Transverse colon (tissue), 4 donors: ENCODE results near the gene TMEM181. TPM values are rescaled to one million over a fixed set of nuclear protein-coding genes. Genes with fewer than 3 reads are reported as not detected.
"Not testable (repeated sequence)": the region's sequence is repeated elsewhere in the genome, so short reads cannot be mapped to it uniquely, and the experiment has no call there.

Experiments used
- DNase-seq: peaks from one replicate; pipeline ENCODE4 v3.0.0-alpha.2; 2019
- H3K27ac ChIP-seq, 4 donors: fragments of 200-600 bp; sonication (generic); 2 replicates each; pipeline ENCODE4 v1.5.1; 2016 to 2018; ENCODE audit warnings: inconsistent platforms in 4 of 4
- H3K27me3 ChIP-seq: fragments of 200-600 bp; sonication (generic); 2 replicates; pipeline ENCODE4 v1.5.1; 2017; ENCODE audit warnings: inconsistent platforms
- H3K36me3 ChIP-seq, 4 donors: fragments of 200-600 bp; sonication (generic); 2 replicates each; pipeline ENCODE4 v1.5.1; 2017 to 2019; ENCODE audit warnings: inconsistent platforms in 4 of 4
- H3K4me1 ChIP-seq, 4 donors: fragments of 200-600 bp; sonication (generic); 2 replicates each; pipeline ENCODE4 v1.5.1; 2017 to 2020; ENCODE audit warnings: inconsistent platforms in 4 of 4
- H3K4me3 ChIP-seq, 4 donors: fragments of 200-600 bp; sonication (generic); 1 replicate in 1 of 4; 2 replicates in 3 of 4; pipeline versions ENCODE4 v1.5.1 to v1.6.1; 2017 to 2019; ENCODE audit warnings: inconsistent platforms in 4 of 4
- H3K9me3 ChIP-seq, 2 donors: fragments of 200-600 bp; sonication (generic); 2 replicates each; pipeline ENCODE4 v1.5.1; 2017 to 2019; ENCODE audit warnings: inconsistent platforms in 2 of 2
- EP300 ChIP-seq: sonication (generic); formaldehyde crosslinking; IDR thresholded peaks from one replicate; pipeline ENCODE4 v1.6.1; 2017; ENCODE audit warnings: antibody characterized with exemption, low read depth
- POLR2A ChIP-seq: fragments of 450-650 bp; IDR thresholded peaks from one replicate; pipeline ENCODE4 v1.6.1; 2016; ENCODE audit warnings: antibody characterized with exemption, mild to moderate bottlenecking, moderate library complexity
- POLR2AphosphoS5 ChIP-seq, 3 donors: sonication (generic); formaldehyde crosslinking; IDR thresholded peaks; one replicate each; pipeline ENCODE4 v1.6.1; 2016; ENCODE audit warnings: antibody characterized with exemption in 3 of 3
- WGBS, 2 donors: methylation state at CpG; one replicate each; pipeline ENCODE4 v1.1.5; 2018; ENCODE audit warnings: low coverage in 1 of 2; 5-methylcytosine and 5-hydroxymethylcytosine counted together
- in situ Hi-C, 4 donors: fragments of 200-750 bp; cut with MboI; loops; one replicate each; pipeline versions ENCODE4 v1.15.0 to v1.15.1; 2017; ENCODE audit warnings: low sequenced_read_pairs in 3 of 4, low pct_ligation_motif_present in 1 of 4, low pct_unique_long_range_greater_than_20kb in 1 of 4
- intact Hi-C: fragments of 100-400 bp; cut with DNase I; formaldehyde crosslinking; loops from one replicate; pipeline ENCODE4 v1.15.1; 2023; ENCODE audit warnings: low total_unique reads
- total RNA-seq, 4 donors: library from RNA; depleted of rRNA; stranded (reverse); fragments of >200 nt; gene quantifications; one replicate each; pipeline ENCODE4 v1.1.0, GENCODE V29; 2016
- TF ChIP-seq, protein P1 (sequence below), 5 experiments: fragments of 200-600 bp in 3 of 5; fragments of 450-650 bp in 2 of 5; sonication (generic) in 3 of 5; IDR thresholded peaks; 1 replicate in 2 of 5; 2 replicates in 3 of 5; pipeline ENCODE4 v1.5.1; 2016 to 2017; ENCODE audit warnings: antibody characterized with exemption in 5 of 5, inconsistent platforms in 3 of 5, mild to moderate bottlenecking in 2 of 5, moderate library complexity in 1 of 5

The TMEM181 gene
- total RNA-seq, 4 donors from 2014 or later, result 15.7 to 41.3 (median 34.2) TPM

DNA sequence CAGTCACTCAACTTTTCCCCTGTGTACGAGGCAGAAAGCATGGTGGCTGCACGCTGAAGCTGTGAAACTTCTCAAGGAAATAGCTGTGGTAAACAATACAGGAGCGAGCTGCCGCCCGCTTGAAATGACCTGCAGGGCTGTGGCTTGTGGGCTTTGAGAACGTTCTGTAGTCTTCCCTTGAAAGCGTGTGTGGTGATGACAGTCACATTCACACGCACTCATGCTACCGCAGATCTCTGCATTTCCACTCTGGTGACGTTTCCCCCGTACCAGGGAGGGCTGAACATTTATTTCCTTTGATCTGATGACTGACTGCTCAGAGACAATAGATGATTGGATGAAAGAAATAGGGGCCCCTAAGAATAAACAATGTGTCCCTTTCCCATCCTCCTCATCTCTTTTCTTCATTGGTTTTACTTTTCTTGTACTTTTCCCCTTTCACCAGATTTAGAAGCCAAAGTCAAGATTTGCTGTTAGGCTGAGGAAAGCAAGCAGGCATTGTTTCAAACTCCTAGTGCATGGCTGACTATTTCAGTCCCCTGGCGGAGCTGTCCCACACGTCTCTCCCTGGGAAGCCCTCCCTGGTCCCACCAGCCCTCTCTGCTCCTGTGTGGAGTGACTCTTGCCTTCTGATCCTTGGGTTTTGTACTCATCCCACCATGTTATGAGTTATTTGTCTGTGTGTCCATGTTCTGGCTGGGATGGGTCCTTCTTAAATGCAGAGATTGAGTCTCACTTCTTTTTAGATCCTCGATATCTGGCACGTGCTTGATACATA lies 93.9 kb downstream of the TMEM181 start:
- in situ Hi-C loops (no loop called here), intact Hi-C loops (no loop called here)
- Histone ChIP-seq H3K9me3 (no peaks in the 10 kb centered on the region), H3K27ac (peak overlapping the region; percentile 78 to 85 (median 81)), H3K27me3 (no peaks in the 10 kb centered on the region), H3K4me1 (peaks cover 0 to 25% (median 6%) of the 10 kb centered on the region in 4 donors), H3K4me3 (no peak overlapping the region), H3K36me3 (no peaks in the 10 kb centered on the region)
- WGBS, 2 donors, result 61 to 66% methylated on average over 5 to 15 of the region's 15 CpGs
- peak; percentile 98 for TF ChIP-seq EP300
- TF ChIP-seq, protein P1, sequence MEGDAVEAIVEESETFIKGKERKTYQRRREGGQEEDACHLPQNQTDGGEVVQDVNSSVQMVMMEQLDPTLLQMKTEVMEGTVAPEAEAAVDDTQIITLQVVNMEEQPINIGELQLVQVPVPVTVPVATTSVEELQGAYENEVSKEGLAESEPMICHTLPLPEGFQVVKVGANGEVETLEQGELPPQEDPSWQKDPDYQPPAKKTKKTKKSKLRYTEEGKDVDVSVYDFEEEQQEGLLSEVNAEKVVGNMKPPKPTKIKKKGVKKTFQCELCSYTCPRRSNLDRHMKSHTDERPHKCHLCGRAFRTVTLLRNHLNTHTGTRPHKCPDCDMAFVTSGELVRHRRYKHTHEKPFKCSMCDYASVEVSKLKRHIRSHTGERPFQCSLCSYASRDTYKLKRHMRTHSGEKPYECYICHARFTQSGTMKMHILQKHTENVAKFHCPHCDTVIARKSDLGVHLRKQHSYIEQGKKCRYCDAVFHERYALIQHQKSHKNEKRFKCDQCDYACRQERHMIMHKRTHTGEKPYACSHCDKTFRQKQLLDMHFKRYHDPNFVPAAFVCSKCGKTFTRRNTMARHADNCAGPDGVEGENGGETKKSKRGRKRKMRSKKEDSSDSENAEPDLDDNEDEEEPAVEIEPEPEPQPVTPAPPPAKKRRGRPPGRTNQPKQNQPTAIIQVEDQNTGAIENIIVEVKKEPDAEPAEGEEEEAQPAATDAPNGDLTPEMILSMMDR (IDR thresholded peaks at IDR 0.05), result no peak
- peak in 2 of 3 donors; percentile 11 to 43 for TF ChIP-seq POLR2AphosphoS5 (IDR thresholded peaks at IDR 0.05)
- TF ChIP-seq POLR2A, result no peak
- peak; percentile 74 for DNase-seq

DNA sequence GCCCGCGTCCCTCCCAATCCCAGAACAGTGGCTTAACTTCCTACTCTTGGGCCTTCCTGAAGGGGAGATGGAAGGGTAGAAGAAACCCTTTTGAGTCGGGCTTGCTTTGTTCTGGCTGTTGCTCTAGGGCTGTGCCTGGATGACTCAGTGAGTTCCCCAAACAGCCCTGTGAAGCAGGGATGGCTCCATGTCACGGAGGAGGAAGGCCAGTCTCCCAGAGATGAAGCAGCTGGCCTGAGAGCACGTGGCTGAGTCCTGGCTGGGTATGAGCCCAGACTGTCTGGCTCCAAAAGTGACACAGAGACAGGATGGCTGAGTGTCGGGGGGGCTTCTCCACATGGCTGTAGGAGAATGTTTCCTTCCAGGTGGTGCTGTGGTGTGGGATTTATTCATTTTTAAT lies 94.6 kb downstream of the TMEM181 start:
- DNase-seq, result peak; percentile 67
- Histone ChIP-seq H3K4me1 (peaks cover 0 to 25% (median 6%) of the 10 kb centered on the region in 4 donors), H3K4me3 (no peak overlapping the region), H3K27me3 (no peaks in the 10 kb centered on the region), H3K9me3 (no peaks in the 10 kb centered on the region), H3K27ac (peak overlapping the region; percentile 78 to 85 (median 81)), H3K36me3 (no peaks in the 10 kb centered on the region)
- 58% methylated on average over 6 of the region's 6 CpGs; no CpG with 5 or more reads in 1 of the 2 donors for WGBS, 2 donors
- intact Hi-C loops, result no loop called here
- no peak for TF ChIP-seq POLR2A
- TF ChIP-seq EP300, result no peak
- TF ChIP-seq, protein P1 (IDR thresholded peaks at IDR 0.05), result no peak
- peak; percentile 76 to 92 (median 81) for TF ChIP-seq POLR2AphosphoS5 (IDR thresholded peaks at IDR 0.05)
- in situ Hi-C loops, result no loop called here

DNA sequence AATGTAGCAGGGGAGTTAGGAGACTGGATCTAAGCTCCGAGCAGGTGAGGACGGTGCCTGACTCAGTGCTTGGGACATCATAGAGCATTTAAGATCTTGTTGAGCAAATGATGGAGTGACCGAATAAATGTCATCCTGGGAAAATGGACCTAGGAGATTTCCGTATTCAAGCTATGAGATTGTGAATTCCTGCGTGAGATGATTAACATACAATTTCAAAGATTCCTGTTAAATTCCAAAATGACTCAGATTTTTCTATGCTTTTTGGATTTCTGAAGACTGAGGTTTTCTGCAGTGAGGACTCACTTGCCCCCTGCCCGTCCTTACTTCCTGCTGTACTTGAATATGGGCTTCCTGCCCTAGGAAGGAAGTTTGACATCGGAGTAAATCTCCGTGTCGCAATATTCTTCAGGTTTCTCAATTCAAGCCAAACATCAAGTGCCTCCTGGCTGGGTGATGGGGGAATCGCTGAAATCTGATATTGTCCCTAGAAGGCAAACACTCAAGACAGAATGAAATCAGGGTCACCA lies 95.1 kb downstream of the TMEM181 start:
- peak overlapping the region; percentile 78 to 85 (median 81) for H3K27ac ChIP-seq
- peaks cover 0 to 29% (median 6%) of the 10 kb centered on the region in 4 donors for H3K4me1 ChIP-seq
- no peak overlapping the region for H3K4me3 ChIP-seq
- H3K9me3 ChIP-seq, result no peaks in the 10 kb centered on the region
- no peak for DNase-seq
- H3K36me3 ChIP-seq, result no peaks in the 10 kb centered on the region
- WGBS, 2 donors, result 67 to 77% methylated on average over 1 to 10 of the region's 10 CpGs
- intact Hi-C loops (no loop called here), in situ Hi-C loops (no loop called here)
- no peaks in the 10 kb centered on the region for H3K27me3 ChIP-seq
- no peak for TF ChIP-seq EP300
- no peak for TF ChIP-seq POLR2A
- TF ChIP-seq POLR2AphosphoS5 (IDR thresholded peaks at IDR 0.05), result no peak
- TF ChIP-seq, protein P1 (IDR thresholded peaks at IDR 0.05), result no peak

DNA sequence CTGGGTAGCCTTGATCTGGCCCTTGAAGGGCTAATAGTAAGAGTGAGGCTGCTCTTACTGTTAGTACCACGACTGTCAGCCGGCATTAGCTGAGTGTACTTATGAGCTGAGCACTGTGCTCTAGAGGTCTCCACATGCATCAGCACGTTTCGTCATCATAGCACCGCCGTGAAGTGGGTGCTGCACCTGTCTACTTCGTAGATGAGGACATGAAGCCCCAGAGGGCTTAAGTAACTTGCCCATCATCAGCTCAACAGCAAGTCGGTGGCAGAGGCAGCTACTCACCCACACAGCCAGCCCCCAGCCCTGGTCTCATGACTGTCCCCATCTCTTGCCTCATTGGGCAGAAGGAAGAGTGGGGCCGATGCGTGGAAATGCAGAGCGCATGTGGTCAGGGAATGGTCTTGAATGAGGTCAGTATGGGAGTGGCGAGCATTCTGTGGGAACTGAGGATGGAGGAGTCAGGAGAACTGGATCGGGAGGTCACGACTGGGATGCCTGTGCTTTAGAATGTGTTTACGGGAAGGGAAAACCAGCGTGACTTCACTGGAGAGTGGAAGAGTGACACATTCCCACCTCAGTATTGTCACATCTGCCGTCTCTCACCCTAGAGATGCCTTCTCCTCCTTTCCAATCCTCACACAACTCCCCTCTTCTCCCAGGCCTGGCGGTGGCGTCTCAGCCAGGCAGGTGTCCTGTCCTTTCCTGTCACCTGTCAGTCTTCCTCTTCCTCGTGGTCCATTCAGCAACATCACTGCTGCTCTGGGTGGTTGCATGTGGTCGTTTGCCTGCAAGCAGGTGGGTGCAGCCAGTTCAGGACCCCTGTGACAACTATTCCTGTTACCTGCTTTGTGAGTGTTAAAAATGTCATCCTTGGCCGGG lies 95.9 kb downstream of the TMEM181 start:
- Histone ChIP-seq H3K4me1 (peaks cover 0 to 35% (median 9%) of the 10 kb centered on the region in 4 donors), H3K27me3 (no peaks in the 10 kb centered on the region), H3K36me3 (no peaks in the 10 kb centered on the region), H3K9me3 (no peaks in the 10 kb centered on the region), H3K27ac (peak overlapping the region; percentile 78 to 85 (median 81)), H3K4me3 (no peak overlapping the region)
- no peak for DNase-seq
- intact Hi-C loops, result no loop called here
- TF ChIP-seq POLR2A (no peak), POLR2AphosphoS5 (IDR thresholded peaks at IDR 0.05) (no peak), EP300 (no peak)
- TF ChIP-seq, protein P1 (IDR thresholded peaks at IDR 0.05), result no peak
- in situ Hi-C loops, result no loop called here
- 87 to 92% methylated on average over 10 to 22 of the region's 22 CpGs for WGBS, 2 donors

DNA sequence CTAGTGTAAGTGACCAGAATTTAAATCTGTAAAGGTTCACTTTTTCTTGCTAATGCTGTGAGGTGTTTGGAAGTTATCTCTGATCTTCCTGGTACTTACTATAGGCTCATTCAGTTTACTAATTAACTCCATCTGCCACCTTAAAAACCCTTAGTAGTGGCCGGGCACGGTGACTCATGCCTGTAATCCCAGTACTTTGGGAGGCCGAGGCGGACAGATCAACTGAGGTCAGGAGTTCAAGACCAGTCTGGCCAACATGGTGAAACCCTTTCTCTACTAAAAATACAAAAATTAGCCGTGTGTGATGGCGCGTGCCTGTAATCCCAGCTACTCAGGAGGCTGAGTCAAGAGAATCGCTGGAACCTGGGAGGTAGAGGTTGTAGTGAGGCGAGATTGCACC lies 97.1 kb downstream of the TMEM181 start:
- WGBS, 2 donors, result 60 to 100% methylated on average over 1 to 9 of the region's 9 CpGs
- intact Hi-C loops, H3K27ac ChIP-seq, in situ Hi-C loops, H3K9me3 ChIP-seq, H3K4me3 ChIP-seq, H3K27me3 ChIP-seq, H3K36me3 ChIP-seq: not testable (repeated sequence)
- peaks cover 0 to 35% (median 9%) of the 10 kb centered on the region in 4 donors for H3K4me1 ChIP-seq
- peak; percentile 61 for DNase-seq
